Smooth muscle cell (in vitro differentiated cells): ENCODE results near the gene SCAF1. TPM values are rescaled to one million over a fixed set of nuclear protein-coding genes. Genes with fewer than 3 reads are reported as not detected.

Experiments used
- DNase-seq: peaks from one replicate; lab custom pipeline; 2025; ENCODE audit not compliant: unreplicated experiment; lab: John Stamatoyannopoulos, UW
- H2AFZ ChIP-seq: fragments of 200-600 bp; sonication (generic); 2 replicates; pipeline ENCODE4 v1.6.0; 2016; ENCODE audit warnings: antibody characterized with exemption, low read depth, mild to moderate bottlenecking
- H3F3A ChIP-seq: fragments of 200-600 bp; sonication (generic); 2 replicates; pipeline ENCODE4 v1.6.0; 2017; ENCODE audit warnings: antibody characterized with exemption, low read depth
- H3K27ac ChIP-seq: fragments of 200-600 bp; sonication (generic); 2 replicates; pipeline ENCODE4 v1.5.1; 2016; ENCODE audit warnings: low read depth, mild to moderate bottlenecking
- H3K27me3 ChIP-seq: fragments of 200-600 bp; sonication (generic); 2 replicates; pipeline ENCODE4 v1.6.1; 2016; ENCODE audit warnings: low read depth, mild to moderate bottlenecking
- H3K36me3 ChIP-seq: fragments of 200-600 bp; sonication (generic); 2 replicates; pipeline ENCODE4 v1.5.1; 2016; ENCODE audit warnings: low read depth
- H3K4me1 ChIP-seq: fragments of 200-600 bp; sonication (generic); 2 replicates; pipeline ENCODE4 v1.5.1; 2016; ENCODE audit warnings: low read depth
- H3K4me2 ChIP-seq: fragments of 200-600 bp; sonication (generic); 2 replicates; pipeline ENCODE4 v1.6.0; 2016; ENCODE audit warnings: mild to moderate bottlenecking
- H3K4me3 ChIP-seq: fragments of 200-600 bp; sonication (generic); 2 replicates; pipeline ENCODE4 v1.5.1; 2016; ENCODE audit warnings: mild to moderate bottlenecking
- H3K79me2 ChIP-seq: fragments of 200-600 bp; sonication (generic); 2 replicates; pipeline ENCODE4 v1.6.0; 2016; ENCODE audit warnings: low read depth, mild to moderate bottlenecking
- H3K9ac ChIP-seq: fragments of 200-600 bp; sonication (generic); 2 replicates; pipeline ENCODE4 v1.6.0; 2016; ENCODE audit warnings: low read depth
- H3K9me3 ChIP-seq: fragments of 200-600 bp; sonication (generic); replicated peaks from 2 replicates; pipeline ENCODE4 v1.5.1; 2016; ENCODE audit warnings: low read depth
- H4K20me1 ChIP-seq: fragments of 200-600 bp; sonication (generic); 2 replicates; pipeline ENCODE4 v1.6.0; 2016; ENCODE audit warnings: low read depth
- CTCF ChIP-seq: fragments of 200-600 bp; sonication (generic); IDR thresholded peaks from 2 replicates; pipeline ENCODE4 v1.5.1; 2017; ENCODE audit warnings: borderline replicate concordance, mild to moderate bottlenecking, antibody characterized with exemption; ENCODE audit not compliant: insufficient read depth, poor library complexity, severe bottlenecking
- WGBS: methylation state at CpG from one replicate; pipeline ENCODE4 v1.1.7; 2016; ENCODE audit warnings: low lambda C conversion rate; 5-methylcytosine and 5-hydroxymethylcytosine counted together
- polyA plus RNA-seq: library from polyadenylated mRNA; unstranded; fragments of >200 nt; fragmentation: Nextera tagmentation; extraction: Ambion mirVana; gene quantifications from 2 replicates; pipeline ENCODE4 v1.2.1, GENCODE V29; 2016
- total RNA-seq: library from RNA; depleted of rRNA; stranded (reverse); fragments of >200 nt; gene quantifications from 2 replicates; pipeline ENCODE4 v1.2.3, GENCODE V29; 2014

Gene SCAF1
- total and polyA plus RNA-seq, 2 experiments from 2014 or later = 7.9 to 12.1 TPM

GRCh38 chr19:49666120-49666444 is 24.1 kb downstream of the SCAF1 start:
- Histone ChIP-seq H3K36me3 (no peaks in the 10 kb centered on the region), H4K20me1 (peaks cover 16% of the 10 kb centered on the region), H3K4me3 (peak overlapping the region; percentile 80), H3K27me3 (no peaks in the 10 kb centered on the region), H3K4me2 (peak overlapping the region; percentile 88), H3K9me3 (no peaks in the 10 kb centered on the region), H3K79me2 (peaks cover 14% of the 10 kb centered on the region), H3K9ac (peak overlapping the region; percentile 84), H3K4me1 (peaks cover 6% of the 10 kb centered on the region), H2AFZ (no peak overlapping the region), H3F3A (no peaks in the 10 kb centered on the region), H3K27ac (peak overlapping the region; percentile 50)
- no peak for TF ChIP-seq CTCF
- WGBS = 0% methylated on average over 9 of the region's 9 CpGs
- no peak for DNase-seq

GRCh38 chr19:49667473-49667872 is 25.5 kb downstream of the SCAF1 start:
- TF ChIP-seq CTCF = no peak
- Histone ChIP-seq H2AFZ (no peak overlapping the region), H3K27me3 (no peaks in the 10 kb centered on the region), H3K27ac (no peak overlapping the region), H3F3A (no peaks in the 10 kb centered on the region), H4K20me1 (peaks cover 11% of the 10 kb centered on the region), H3K79me2 (peaks cover 14% of the 10 kb centered on the region), H3K4me3 (no peak overlapping the region), H3K4me1 (peaks cover 6% of the 10 kb centered on the region), H3K4me2 (no peak overlapping the region), H3K9me3 (no peaks in the 10 kb centered on the region), H3K36me3 (no peaks in the 10 kb centered on the region), H3K9ac (no peak overlapping the region)
- DNase-seq = no peak
- 100% methylated on average over 2 of the region's 2 CpGs for WGBS

DNA sequence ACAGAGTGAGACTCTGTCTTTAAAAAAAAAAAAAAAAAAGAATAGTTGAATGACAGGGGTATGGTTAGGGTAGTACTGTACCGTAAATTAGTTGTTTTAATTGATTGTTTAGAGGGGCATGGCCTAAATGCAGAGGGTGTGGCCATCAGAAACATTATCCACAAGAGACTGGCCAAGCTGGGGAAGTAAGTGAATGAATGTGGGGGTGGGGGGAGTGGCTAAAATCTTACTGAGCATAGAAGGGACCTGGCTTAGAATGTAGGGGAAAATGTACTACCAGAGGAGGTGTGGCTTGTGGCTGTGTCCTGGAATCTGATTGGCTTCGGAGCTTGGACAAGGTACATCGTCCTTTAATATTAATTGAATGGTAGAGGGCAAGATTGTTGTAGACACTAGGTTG is 27.5 kb downstream of the SCAF1 start:
- peaks cover 8% of the 10 kb centered on the region for H3F3A ChIP-seq
- H3K27ac ChIP-seq = no peak overlapping the region
- H3K27me3 ChIP-seq = no peaks in the 10 kb centered on the region
- no peak for DNase-seq
- no peaks in the 10 kb centered on the region for H3K36me3 ChIP-seq
- peaks cover 7% of the 10 kb centered on the region for H3K79me2 ChIP-seq
- H3K4me2 ChIP-seq = no peak overlapping the region
- H3K4me3 ChIP-seq = no peak overlapping the region
- no peak for TF ChIP-seq CTCF
- no peaks in the 10 kb centered on the region for H3K4me1 ChIP-seq
- H3K9me3 ChIP-seq = no peaks in the 10 kb centered on the region
- no peak overlapping the region for H2AFZ ChIP-seq
- WGBS = 96% methylated on average over 3 of the region's 3 CpGs
- no peak overlapping the region for H3K9ac ChIP-seq
- no peaks in the 10 kb centered on the region for H4K20me1 ChIP-seq

DNA sequence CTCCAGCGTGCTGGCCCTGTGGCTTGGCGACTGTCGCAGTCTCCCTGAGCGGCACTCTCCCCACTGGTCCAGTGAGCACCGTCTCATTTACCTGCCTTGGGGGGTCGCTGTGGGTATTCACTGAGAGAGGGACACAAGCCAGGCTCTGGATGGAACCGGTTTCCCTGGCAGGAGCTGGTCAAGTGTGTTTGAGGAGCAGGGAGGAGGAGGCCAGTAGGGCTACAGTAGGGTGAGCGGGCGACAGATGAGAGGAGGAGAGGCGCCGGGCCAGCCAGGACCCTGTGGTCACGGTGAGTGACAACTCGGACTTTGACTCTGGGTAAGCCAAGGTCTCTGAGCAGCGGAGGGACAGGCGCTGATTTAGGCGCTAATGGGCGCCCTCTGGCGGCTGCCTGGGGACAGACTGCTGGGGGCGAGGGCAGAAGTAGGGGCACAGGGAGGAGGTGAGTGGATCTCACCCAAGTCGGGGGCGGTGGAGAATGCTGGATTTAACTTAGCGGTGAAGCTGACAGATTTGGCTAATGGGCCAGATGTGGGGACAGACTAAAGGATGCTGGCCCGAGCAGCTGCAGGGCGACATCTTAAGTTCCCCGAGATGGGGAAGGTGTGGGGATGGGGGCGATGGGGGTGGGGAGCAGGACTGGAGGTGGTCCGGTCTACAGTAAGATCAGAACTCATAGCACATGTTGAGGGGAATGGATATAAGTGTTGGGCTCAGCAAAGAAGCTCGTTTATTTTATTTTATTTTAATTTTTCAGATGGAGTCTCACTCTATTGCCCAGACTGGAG is 30.3 kb downstream of the SCAF1 start:
- Histone ChIP-seq H3K36me3 (no peaks in the 10 kb centered on the region), H3K27ac (no peak overlapping the region), H3K4me1 (no peaks in the 10 kb centered on the region), H3K79me2 (peaks cover 2% of the 10 kb centered on the region), H3F3A (peaks cover 18% of the 10 kb centered on the region), H3K9me3 (no peaks in the 10 kb centered on the region), H3K9ac (no peak overlapping the region), H3K4me3 (no peak overlapping the region), H4K20me1 (no peaks in the 10 kb centered on the region), H2AFZ (no peak overlapping the region), H3K4me2 (peak overlapping the region; percentile 56), H3K27me3 (no peaks in the 10 kb centered on the region)
- 29% methylated on average over 27 of the region's 28 CpGs for WGBS
- peak; percentile 46 for DNase-seq
- TF ChIP-seq CTCF = peak; percentile 92
